Tibial nerve (tissue), 4 donors: ENCODE results near the gene THOC6. TPM values are rescaled to one million over a fixed set of nuclear protein-coding genes. Genes with fewer than 3 reads are reported as not detected.
"Not testable (repeated sequence)": the region's sequence is repeated elsewhere in the genome, so short reads cannot be mapped to it uniquely, and the experiment has no call there.

Source experiments
- DNase-seq, 2 donors: peaks; one replicate each; pipeline ENCODE4 v3.0.0-alpha.2; 2019; ENCODE audit warnings: low spot score in 2 of 2
- H3K27ac ChIP-seq, 4 donors: fragments of 200-600 bp; sonication (generic) in 3 of 4; one replicate each; pipeline ENCODE4 v1.5.1; 2017 to 2019; ENCODE audit warnings: mild to moderate bottlenecking in 1 of 4
- H3K27me3 ChIP-seq, 2 donors: fragments of 200-600 bp; sonication (generic) in 1 of 2; one replicate each; pipeline versions ENCODE4 v1.5.1 to v1.6.0; 2017 to 2019
- H3K36me3 ChIP-seq, 3 donors: fragments of 200-600 bp; sonication (generic); one replicate each; pipeline ENCODE4 v1.5.1; 2018 to 2019
- H3K4me1 ChIP-seq, 4 donors: fragments of 200-600 bp; sonication (generic) in 3 of 4; one replicate each; pipeline ENCODE4 v1.5.1; 2017 to 2019
- H3K4me3 ChIP-seq, 4 donors: fragments of 200-600 bp; sonication (generic) in 3 of 4; one replicate each; pipeline ENCODE4 v1.5.1; 2017 to 2019; ENCODE audit warnings: mild to moderate bottlenecking in 1 of 4, moderate library complexity in 1 of 4
- H3K9me3 ChIP-seq, 4 donors: fragments of 200-600 bp; sonication (generic) in 3 of 4; one replicate each; pipeline ENCODE4 v1.5.1; 2017 to 2019
- EP300 ChIP-seq, 2 donors: sonication (generic); formaldehyde crosslinking; IDR thresholded peaks; one replicate each; pipeline ENCODE4 v1.6.1; 2017; ENCODE audit warnings: antibody characterized with exemption in 2 of 2, mild to moderate bottlenecking in 1 of 2
- POLR2A ChIP-seq, 2 donors: fragments of 450-650 bp; IDR thresholded peaks; one replicate each; pipeline ENCODE4 v1.6.1; 2017; ENCODE audit warnings: antibody characterized with exemption in 2 of 2, mild to moderate bottlenecking in 2 of 2, moderate library complexity in 2 of 2
- WGBS, 2 donors: methylation state at CpG; one replicate each; pipeline ENCODE4 v1.1.5; 2018; 5-methylcytosine and 5-hydroxymethylcytosine counted together
- total RNA-seq, 4 donors: library from RNA; depleted of rRNA; stranded (reverse); fragments of >200 nt; gene quantifications; one replicate each; pipeline ENCODE4 v1.1.0, GENCODE V29; 2016
- TF ChIP-seq, protein P1 (sequence below), 5 experiments: fragments of 200-600 bp in 3 of 5; fragments of 450-650 bp in 2 of 5; sonication (generic) in 3 of 5; IDR thresholded peaks; one replicate each; pipeline ENCODE4 v1.5.1; 2016 to 2019; ENCODE audit warnings: antibody characterized with exemption in 5 of 5, mild to moderate bottlenecking in 3 of 5, moderate library complexity in 2 of 5

THOC6 gene
- total RNA-seq, 4 donors from 2014 or later = 12.2 to 28.5 (median 18.0) TPM

DNA sequence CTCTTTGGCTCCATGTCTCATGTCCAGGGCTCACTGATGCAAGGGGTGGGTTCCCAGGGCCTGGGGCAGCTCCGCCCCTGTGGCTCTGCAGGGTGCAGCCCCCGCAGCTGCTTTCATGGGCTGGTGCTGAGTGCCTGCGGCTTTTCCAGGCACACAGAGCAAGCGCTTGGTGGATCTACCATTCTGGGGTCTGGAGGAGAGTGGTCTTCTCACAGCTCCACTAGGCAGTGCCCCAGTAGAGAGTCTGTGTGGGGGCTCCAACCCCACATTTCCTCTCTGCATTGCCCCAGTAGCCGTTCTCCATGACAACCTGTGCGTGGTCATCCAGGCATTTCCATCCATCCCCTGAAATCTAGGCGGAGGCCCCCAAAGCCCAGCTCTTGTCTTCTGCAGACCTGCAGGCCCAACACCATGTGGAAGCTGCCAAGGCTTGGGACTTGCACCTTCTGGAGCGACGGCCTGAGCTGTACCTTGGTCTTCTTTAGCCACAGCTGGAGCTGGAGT lies 46.8 kb downstream of the THOC6 start:
- no peak for DNase-seq
- 80 to 82% methylated on average over 7 to 9 of the region's 9 CpGs for WGBS, 2 donors
- Histone ChIP-seq H3K9me3 (no peaks in the 10 kb centered on the region), H3K27me3 (peaks cover 0 to 10% of the 10 kb centered on the region in 2 donors), H3K36me3 (no peaks in the 10 kb centered on the region), H3K27ac (no peak overlapping the region), H3K4me1 (no peaks in the 10 kb centered on the region), H3K4me3 (no peak overlapping the region)
- no peak for TF ChIP-seq POLR2A (IDR thresholded peaks at IDR 0.05)
- TF ChIP-seq, protein P1, sequence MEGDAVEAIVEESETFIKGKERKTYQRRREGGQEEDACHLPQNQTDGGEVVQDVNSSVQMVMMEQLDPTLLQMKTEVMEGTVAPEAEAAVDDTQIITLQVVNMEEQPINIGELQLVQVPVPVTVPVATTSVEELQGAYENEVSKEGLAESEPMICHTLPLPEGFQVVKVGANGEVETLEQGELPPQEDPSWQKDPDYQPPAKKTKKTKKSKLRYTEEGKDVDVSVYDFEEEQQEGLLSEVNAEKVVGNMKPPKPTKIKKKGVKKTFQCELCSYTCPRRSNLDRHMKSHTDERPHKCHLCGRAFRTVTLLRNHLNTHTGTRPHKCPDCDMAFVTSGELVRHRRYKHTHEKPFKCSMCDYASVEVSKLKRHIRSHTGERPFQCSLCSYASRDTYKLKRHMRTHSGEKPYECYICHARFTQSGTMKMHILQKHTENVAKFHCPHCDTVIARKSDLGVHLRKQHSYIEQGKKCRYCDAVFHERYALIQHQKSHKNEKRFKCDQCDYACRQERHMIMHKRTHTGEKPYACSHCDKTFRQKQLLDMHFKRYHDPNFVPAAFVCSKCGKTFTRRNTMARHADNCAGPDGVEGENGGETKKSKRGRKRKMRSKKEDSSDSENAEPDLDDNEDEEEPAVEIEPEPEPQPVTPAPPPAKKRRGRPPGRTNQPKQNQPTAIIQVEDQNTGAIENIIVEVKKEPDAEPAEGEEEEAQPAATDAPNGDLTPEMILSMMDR (IDR thresholded peaks at IDR 0.05) = no peak

DNA sequence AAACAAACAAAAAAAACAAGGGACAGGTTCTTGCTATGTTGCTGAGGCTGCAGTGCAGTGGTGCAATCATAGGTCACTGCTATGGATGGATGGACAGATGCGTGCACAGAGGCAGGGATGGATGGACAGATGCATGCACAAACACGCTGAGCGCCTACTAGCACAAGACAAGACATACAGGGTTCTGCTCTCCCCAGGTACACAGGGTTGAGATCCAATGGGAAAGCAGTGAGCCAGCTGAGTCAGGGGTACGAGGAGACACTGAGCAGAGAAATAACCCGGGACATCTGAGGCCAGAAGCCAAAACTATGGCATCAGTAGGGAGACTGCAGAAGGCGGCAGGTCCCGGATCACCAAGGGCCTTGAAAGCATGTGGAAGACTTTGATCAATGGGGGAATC lies 47.8 kb downstream of the THOC6 start:
- Histone ChIP-seq H3K36me3 (no peaks in the 10 kb centered on the region), H3K27ac (no peak overlapping the region), H3K9me3 (no peaks in the 10 kb centered on the region), H3K27me3 (peaks cover 0 to 17% of the 10 kb centered on the region in 2 donors), H3K4me3 (no peak overlapping the region), H3K4me1 (no peaks in the 10 kb centered on the region)
- WGBS, 2 donors = 85 to 89% methylated on average over 7 of the region's 7 CpGs
- no peak for DNase-seq
- TF ChIP-seq, protein P1 (IDR thresholded peaks at IDR 0.05) = no peak
- TF ChIP-seq POLR2A (IDR thresholded peaks at IDR 0.05) (no peak), EP300 (IDR thresholded peaks at IDR 0.05) (no peak)

DNA sequence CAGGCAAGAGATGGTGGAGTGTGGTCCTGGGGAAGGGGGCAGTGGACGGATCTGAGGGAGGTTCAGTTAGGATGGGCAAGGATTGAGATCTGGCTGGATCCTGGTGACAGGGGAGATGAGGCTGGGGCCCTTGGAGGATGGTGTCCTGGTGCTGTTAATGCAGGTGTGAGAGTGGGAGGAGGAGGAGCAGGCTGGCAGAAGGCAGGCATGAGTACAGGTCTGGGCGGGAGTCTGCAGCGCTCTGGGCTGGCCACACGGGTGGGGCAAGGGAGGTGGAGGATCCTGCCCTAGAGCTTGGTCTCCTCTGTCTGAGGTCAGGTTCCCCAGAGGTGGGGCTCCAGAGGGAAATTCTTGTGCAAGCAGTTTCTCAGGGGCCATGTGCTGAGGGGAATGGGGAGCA lies 48.3 kb downstream of the THOC6 start:
- H3K4me3 ChIP-seq, H3K36me3 ChIP-seq, DNase-seq, H3K4me1 ChIP-seq, H3K9me3 ChIP-seq, H3K27ac ChIP-seq: not testable (repeated sequence)
- peaks cover 0 to 18% of the 10 kb centered on the region in 2 donors for H3K27me3 ChIP-seq
- 83 to 91% methylated on average over 1 of the region's 4 CpGs for WGBS, 2 donors

DNA sequence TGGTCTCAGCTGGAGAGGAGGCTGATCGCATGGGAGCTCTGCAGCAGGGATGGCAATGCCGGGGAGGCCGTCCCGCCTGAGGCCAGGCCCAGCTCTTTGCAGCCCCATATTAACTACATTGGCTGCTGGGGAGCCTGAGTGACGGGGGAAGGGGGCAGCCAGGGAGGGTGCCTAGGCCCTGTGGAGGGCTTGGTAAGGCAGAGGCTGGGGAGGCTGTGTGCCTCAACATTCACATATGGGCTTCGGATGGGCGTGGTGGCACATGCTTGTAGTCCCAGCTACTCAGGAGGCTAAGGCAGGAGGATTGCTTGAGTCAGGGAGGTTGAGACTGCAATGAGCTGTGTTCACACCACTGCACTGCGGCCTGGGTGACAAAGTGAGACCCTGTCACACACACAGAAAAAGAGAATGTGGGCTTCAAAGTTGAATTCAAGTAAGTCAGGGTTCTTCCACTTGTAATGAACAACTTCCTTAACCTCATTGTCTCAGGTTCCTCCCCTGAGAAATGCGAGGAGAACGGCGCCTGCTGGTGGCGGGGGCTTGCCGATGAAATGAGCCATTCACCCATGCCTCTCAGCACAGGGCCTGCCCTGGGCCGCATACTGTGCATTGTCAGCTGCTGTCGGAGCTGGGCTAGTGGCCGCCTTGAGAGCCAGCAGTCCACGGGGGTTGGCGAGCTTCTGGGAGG lies 48.9 kb downstream of the THOC6 start:
- not testable (repeated sequence) for H3K9me3 ChIP-seq, DNase-seq, H3K36me3 ChIP-seq, H3K4me3 ChIP-seq, H3K4me1 ChIP-seq, H3K27ac ChIP-seq
- peaks cover 0 to 18% of the 10 kb centered on the region in 2 donors for H3K27me3 ChIP-seq
- 64 to 83% methylated on average over 8 to 10 of the region's 18 CpGs for WGBS, 2 donors

DNA sequence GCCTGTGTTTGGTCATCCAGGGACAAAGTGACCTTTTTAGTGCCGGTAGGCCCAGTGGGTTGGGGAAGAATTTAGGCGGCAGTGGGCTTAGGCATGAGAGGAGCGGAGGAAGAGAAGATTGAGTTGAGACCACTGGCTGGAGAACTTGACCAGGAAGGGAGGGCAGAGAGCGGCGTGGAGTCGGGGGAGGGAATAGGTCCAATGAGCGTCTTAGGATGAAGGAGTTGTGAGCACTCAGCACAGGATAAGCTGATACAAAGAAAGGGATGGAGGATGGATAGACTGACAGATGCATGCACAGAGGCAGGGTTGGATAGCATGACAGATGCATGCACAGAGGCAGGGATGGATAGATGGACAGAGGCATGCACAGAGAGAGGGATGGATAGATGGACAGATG lies 49.6 kb downstream of the THOC6 start:
- H3K4me1 ChIP-seq = no peaks in the 10 kb centered on the region
- WGBS, 2 donors = 83 to 87% methylated on average over 7 of the region's 7 CpGs
- no peak for DNase-seq

DNA sequence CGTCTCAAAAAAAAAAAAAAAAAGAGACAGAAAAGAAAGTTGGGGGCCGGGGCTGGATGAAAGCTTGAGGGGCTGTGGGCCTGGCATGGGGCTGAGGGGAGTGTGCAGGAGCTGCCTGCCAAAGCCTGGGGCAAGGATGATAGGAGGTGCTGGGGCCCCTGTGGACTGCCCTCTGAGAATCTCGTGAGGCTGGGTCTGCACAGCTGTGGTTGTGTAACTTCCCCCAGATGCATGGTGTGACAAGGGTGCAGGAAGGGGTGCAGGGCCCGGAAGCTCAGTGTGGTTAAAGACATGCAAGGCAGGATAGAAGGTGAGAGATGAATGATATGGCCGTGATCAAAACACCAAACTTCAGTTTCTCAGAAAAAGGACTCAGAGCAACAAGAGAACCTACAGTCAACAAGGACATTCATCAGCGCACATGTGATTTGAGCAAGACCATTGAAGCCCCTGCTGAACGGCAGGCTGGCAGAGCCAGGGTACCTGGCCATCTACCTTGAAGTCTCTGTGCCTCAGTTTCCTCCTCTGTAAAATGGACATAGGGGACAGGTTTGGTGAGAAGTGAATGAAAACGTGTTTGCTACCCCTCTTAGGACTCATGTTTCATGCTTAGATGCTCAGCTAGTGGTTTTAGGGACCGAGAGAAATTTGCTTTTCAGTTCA lies 51.2 kb downstream of the THOC6 start:
- Histone ChIP-seq H3K9me3 (no peaks in the 10 kb centered on the region), H3K27ac (peak overlapping the region in 1 of 4 donors; percentile 64), H3K4me3 (peak overlapping the region in 1 of 4 donors; percentile 0), H3K27me3 (peaks cover 0 to 19% of the 10 kb centered on the region in 2 donors), H3K4me1 (no peaks in the 10 kb centered on the region), H3K36me3 (no peaks in the 10 kb centered on the region)
- DNase-seq = no peak
- 63 to 70% methylated on average over 9 of the region's 9 CpGs for WGBS, 2 donors
- TF ChIP-seq, protein P1 (IDR thresholded peaks at IDR 0.05) = no peak
- TF ChIP-seq POLR2A (IDR thresholded peaks at IDR 0.05) (no peak), EP300 (IDR thresholded peaks at IDR 0.05) (no peak)

More for the DNA sequence above, 49.6 kb downstream of the THOC6 start:
- Histone ChIP-seq H3K36me3 (no peaks in the 10 kb centered on the region), H3K27ac (no peak overlapping the region), H3K4me3 (no peak overlapping the region), H3K9me3 (no peaks in the 10 kb centered on the region), H3K27me3 (peaks cover 0 to 18% of the 10 kb centered on the region in 2 donors)
- TF ChIP-seq POLR2A (IDR thresholded peaks at IDR 0.05) = no peak
- TF ChIP-seq, protein P1 (IDR thresholded peaks at IDR 0.05) = no peak
- no peak for TF ChIP-seq EP300 (IDR thresholded peaks at IDR 0.05)
